ENCODE data around the gene MYLK. TPM values are rescaled to one million over a fixed set of nuclear protein-coding genes. Genes with fewer than 3 reads are reported as not detected.
"Not testable (repeated sequence)": the region's sequence is repeated elsewhere in the genome, so short reads cannot be mapped to it uniquely, and the experiment has no call there.

MYLK gene, protein sequence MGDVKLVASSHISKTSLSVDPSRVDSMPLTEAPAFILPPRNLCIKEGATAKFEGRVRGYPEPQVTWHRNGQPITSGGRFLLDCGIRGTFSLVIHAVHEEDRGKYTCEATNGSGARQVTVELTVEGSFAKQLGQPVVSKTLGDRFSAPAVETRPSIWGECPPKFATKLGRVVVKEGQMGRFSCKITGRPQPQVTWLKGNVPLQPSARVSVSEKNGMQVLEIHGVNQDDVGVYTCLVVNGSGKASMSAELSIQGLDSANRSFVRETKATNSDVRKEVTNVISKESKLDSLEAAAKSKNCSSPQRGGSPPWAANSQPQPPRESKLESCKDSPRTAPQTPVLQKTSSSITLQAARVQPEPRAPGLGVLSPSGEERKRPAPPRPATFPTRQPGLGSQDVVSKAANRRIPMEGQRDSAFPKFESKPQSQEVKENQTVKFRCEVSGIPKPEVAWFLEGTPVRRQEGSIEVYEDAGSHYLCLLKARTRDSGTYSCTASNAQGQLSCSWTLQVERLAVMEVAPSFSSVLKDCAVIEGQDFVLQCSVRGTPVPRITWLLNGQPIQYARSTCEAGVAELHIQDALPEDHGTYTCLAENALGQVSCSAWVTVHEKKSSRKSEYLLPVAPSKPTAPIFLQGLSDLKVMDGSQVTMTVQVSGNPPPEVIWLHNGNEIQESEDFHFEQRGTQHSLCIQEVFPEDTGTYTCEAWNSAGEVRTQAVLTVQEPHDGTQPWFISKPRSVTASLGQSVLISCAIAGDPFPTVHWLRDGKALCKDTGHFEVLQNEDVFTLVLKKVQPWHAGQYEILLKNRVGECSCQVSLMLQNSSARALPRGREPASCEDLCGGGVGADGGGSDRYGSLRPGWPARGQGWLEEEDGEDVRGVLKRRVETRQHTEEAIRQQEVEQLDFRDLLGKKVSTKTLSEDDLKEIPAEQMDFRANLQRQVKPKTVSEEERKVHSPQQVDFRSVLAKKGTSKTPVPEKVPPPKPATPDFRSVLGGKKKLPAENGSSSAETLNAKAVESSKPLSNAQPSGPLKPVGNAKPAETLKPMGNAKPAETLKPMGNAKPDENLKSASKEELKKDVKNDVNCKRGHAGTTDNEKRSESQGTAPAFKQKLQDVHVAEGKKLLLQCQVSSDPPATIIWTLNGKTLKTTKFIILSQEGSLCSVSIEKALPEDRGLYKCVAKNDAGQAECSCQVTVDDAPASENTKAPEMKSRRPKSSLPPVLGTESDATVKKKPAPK (N-terminal part only)
- 80.3 TPM for total RNA-seq
- long read RNA-seq, full-length matches to known transcripts, result 21 of 151 reads
- long read RNA-seq, partial matches to known transcripts, result 69 of 151 reads
- long read RNA-seq, other reads (novel, unspliced or antisense), result 61 of 151 reads

GRCh38 chr3:123884203-123884831 is at the start of gene MYLK:
Gene MYLK (minus strand): TSS chr3:123884332. CDS start chr3:123793841, 90,491 bp downstream.
- DNase-seq (ENCODE audit: low spot score), result no peak

DNA sequence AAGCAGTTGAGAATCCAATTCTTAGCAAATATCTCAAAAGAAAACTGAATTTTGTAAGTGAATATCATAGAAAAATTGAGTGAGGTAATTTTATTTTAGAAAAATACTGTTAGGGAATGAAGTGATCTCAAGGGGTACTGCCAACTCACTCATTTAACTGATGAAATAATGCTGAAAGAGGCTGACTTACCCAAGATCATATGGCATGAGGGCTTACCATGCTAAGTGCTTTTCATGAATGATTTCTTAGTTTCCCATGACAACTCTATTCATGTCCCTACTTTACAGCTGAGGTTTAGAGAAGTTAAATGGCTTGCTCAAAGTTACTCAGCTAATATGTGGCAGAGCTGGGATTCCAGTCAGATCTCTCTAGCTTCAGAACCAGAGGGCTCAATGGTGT is 46.3 kb upstream of the MYLK start:
- no peak for DNase-seq (ENCODE audit: low spot score)

DNA sequence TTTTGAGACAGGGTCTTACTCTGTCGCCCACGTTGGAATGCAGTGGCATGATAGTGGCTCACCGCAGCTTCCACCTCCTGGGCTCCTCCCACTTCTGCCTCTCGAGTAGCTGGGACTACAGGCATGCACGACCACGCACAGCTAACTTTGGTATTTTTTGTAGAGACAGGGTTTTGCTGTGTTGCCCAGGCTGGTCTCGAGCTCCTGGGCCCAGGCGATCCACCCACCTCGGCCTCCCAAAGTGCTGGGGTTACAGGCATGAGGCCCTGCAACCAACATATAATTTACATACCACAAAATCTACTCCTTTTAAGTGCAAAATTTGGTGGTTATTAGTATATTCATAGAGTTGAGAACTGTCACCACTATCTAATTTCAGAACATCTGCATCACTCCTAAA is 45.2 kb upstream of the MYLK start:
- no peak for DNase-seq (ENCODE audit: low spot score)

DNA sequence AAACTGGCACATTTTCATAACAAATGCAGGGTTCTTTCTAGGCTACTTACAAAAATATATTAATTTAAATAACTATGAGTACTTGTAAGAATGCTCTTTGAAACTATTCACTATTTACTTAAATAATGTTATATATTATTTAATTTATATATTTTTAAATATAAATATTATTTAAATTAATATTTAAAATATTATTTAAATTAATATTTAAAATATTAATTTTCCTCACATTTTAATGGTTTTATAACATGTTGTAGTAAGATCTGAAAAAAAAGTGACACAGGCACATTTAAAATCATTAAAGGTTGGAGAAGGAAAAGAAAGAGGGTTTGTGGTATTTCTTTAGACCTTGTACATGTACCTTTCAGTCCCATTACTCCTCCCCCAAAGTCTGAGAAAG is 42.3 kb upstream of the MYLK start:
- DNase-seq (ENCODE audit: low spot score), result no peak

GRCh38 chr3:123920868-123921267 is 36.7 kb upstream of the MYLK start:
- DNase-seq (ENCODE audit: low spot score), result no peak

- no peak for DNase-seq (ENCODE audit: low spot score)
These were observed 36.3 kb upstream of the MYLK start for GRCh38 chr3:123920383-123920782.

- DNase-seq (ENCODE audit: low spot score), result no peak
These were observed 35.2 kb upstream of the MYLK start for GRCh38 chr3:123919353-123919752.

DNA sequence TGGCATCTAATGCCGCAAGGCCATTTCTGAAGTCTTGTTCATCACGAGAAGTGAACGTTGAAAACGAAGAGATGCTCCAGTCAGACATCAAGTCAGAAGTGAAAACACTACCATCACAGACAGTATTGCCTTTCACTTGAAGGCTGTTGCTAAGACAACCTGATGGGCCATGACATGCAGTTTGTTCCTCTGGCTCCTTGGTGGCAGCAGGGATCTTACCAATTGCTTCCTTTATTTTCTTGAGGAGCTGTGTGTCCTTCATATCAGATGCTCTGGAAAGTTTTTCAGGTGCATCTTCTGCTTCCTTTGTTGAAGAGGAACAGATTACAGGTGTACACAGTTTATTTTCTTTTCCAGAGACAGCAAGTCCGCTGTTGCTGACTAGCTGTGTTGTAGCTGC is 30.7 kb upstream of the MYLK start:
- DNase-seq (ENCODE audit: low spot score), result no peak

DNA sequence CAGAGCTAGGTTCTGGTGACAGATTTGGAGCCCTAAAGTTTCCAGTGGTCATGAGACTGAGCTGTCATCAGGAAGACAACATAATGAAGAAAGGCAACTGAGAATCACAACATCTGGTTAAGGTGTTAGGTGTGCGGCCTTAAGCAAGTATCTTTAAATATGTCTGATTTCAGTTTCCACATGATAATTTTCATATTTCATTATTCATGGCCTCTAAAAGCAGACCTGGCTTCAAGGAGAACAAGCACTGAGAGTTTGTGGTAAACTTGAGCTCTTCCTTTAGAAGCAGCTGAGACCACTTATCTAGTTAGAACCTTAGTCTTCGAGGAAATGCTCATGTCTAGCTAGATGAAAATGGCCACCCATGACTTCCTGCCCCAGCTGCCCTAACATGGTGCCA is 25.7 kb upstream of the MYLK start:
- no peak for DNase-seq (ENCODE audit: low spot score)

- no peak for DNase-seq (ENCODE audit: low spot score)
These were observed 23.6 kb upstream of the MYLK start for GRCh38 chr3:123907720-123908119.

GRCh38 chr3:123899300-123899865 is 15.3 kb upstream of the MYLK start:
- no peak for DNase-seq (ENCODE audit: low spot score)

- DNase-seq (ENCODE audit: low spot score), result no peak
These were observed 8.9 kb upstream of the MYLK start for GRCh38 chr3:123893012-123893411.

DNA sequence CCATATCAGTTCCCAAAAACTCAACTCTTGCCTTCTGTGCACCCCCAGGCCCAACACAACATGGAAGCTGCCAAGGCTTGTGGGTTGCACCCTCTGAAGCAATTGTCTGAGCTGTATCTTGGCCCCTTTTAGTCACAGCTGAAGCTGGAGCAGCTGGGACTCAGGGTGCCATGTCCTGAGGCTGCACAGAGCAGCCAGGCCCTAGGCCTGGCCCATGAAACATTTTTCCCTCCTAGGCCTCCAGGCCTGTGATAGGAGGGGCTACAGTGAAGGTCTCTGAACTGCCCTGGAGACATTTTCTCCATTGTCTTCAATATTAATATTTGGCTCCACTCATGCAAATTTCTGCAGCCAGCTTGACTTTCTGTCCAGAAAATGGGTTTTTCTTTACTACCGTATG is 8.1 kb upstream of the MYLK start:
- DNase-seq (ENCODE audit: low spot score), result no peak

DNA sequence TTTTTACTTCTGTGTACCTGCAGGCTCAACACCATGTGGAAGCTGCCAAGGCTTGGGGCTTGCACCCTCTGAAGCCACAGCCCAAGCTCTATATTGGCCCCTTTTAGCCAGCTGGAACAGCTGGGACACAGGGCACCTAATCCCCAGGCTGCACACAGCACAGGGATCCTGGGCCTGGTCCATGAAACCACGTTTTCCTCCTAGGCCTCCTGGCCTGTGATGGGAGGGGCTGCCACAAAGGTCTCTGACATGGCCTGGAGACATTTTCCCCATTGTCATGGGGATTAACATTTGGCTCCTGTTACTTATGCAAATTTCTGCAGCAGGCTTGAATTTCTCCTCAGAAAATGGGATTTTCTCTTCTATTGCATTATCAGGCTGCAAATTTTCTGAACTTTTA is 6.9 kb upstream of the MYLK start:
- not testable (repeated sequence) for DNase-seq (ENCODE audit: low spot score)

DNA sequence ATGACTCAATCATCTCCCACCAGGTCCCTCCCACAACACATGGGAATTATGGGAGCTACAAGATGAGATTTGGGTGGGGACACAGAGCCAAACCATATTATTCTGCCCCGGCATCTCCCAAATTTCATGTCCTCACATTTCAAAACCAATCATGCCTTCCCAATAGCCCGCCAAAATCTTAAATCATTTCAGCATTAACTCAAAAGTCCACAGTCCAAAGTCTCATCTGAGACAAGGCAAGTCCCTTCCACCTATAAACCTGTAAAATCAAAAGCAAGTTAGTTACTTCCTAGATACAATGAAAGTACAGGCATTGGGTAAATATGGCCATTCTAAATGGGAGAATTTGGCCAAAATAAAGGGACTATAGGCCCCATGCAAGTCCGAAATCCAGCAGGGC is 6.0 kb upstream of the MYLK start:
- not testable (repeated sequence) for DNase-seq (ENCODE audit: low spot score)

- no peak for DNase-seq (ENCODE audit: low spot score)
These were observed 861 bp upstream of the MYLK start for GRCh38 chr3:123884993-123885392.

DNA sequence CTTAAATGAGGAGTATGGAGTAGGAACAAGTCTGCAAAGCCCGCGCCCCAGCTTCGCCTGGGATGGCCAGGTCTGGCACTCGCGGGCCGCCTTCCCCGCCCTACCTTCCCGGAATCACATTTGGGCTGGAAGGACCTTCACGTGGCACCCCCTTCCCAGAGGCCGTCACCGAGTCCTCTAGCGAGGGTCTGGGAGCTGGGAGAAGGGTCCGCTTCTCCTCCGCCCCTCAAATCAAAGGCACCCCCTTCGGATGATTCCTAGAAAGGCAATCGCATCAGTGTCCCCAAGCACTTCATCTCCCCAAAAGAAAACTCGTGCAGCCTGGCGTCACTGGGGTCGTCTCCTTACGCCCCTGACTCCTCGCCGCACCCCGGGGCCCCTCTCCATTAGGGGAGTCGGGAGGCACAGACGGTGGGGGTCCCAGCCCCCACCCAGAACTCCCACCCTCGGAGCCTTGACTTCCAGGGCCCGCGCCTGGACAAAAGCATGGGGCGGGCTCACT is 380 bp downstream of the MYLK start:
- no peak for DNase-seq (ENCODE audit: low spot score)

GRCh38 chr3:123883111-123883510 is 1.0 kb downstream of the MYLK start:
- no peak for DNase-seq (ENCODE audit: low spot score)

GRCh38 chr3:123881771-123882170 is 2.4 kb downstream of the MYLK start:
- no peak for DNase-seq (ENCODE audit: low spot score)

DNA sequence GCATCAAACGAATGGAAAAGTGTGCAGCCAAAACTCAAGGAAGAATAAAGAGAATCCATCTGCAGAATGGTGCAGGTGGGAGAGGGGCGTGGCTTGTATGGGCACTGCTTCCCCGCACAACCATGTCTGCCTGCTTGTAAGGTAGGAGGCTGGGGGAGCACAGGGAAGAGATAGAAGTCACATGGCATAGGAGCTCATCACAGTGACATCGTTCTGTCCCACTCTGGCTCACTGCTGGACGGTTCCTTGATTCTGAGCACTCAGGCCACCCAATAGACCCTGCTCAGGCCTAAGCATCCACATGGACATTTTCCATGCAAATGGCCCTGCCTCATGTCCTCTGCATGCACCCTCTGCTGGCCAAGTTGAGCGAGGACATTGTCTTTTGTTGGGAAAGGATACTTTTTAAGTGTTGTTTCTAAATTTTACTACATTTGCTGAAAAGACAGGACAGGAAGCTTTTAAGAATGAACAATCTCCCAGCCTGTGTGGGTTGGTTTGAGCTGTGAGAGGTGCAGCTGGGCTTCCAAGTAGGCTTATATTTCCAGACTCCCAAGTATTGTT is 3.1 kb downstream of the MYLK start:
- no peak for DNase-seq (ENCODE audit: low spot score)
